SK-N-SH (cell line): ENCODE measurements around the gene FABP3. TPM values are rescaled to one million over a fixed set of nuclear protein-coding genes. Genes with fewer than 3 reads are reported as not detected.

Experiments used
- CTCF ChIA-PET: fragments of 300-600, 350-600 bp; formaldehyde crosslinking; extraction: SDS; loops from one replicate; lab custom pipeline; 2021; lab: Yijun Ruan, JAX
- POLR2A ChIA-PET: fragments of 350-600 bp; sonication (Branson Sonifier 250); formaldehyde crosslinking; extraction: SDS; loops from one replicate; lab custom pipeline; 2020; ENCODE audit warnings: antibody characterized with exemption, inconsistent platforms; lab: Yijun Ruan, JAX
- DNase-seq: peaks from one replicate; pipeline ENCODE4 v3.0.0; 2012
- H2AFZ ChIP-seq: fragments of 200-600 bp; sonication (generic); 2 replicates; pipeline ENCODE4 v1.8.1; 2016; ENCODE audit warnings: antibody characterized with exemption, mild to moderate bottlenecking, low read depth
- H3F3A ChIP-seq: fragments of 200-600 bp; sonication (generic); replicated peaks from 2 replicates; pipeline ENCODE3; 2016; ENCODE audit warnings: antibody characterized with exemption, mild to moderate bottlenecking; ENCODE audit not compliant: insufficient read depth
- H3K27ac ChIP-seq, 2 experiments: fragments of 200-500 bp in 1 of 2; fragments of 200-600 bp in 1 of 2; sonication (Bioruptor generic) in 1 of 2; sonication (generic), shearing (Covaris generic) in 1 of 2; 2 replicates each; pipeline versions ENCODE4 v1.5.1 to v1.6.1; 2014 to 2016; ENCODE audit warnings: low read depth in 2 of 2, inconsistent platforms in 1 of 2, low read length in 1 of 2, mild to moderate bottlenecking in 1 of 2, mixed read lengths in 1 of 2
- H3K27me3 ChIP-seq: fragments of 200-600 bp; sonication (generic), shearing (Covaris generic); 2 replicates; pipeline ENCODE4 v1.6.1; 2016; ENCODE audit warnings: mixed run types; ENCODE audit not compliant: insufficient read depth
- H3K36me3 ChIP-seq, 2 experiments: fragments of 200-500 bp in 1 of 2; fragments of 200-600 bp in 1 of 2; sonication (Bioruptor generic) in 1 of 2; sonication (generic) in 1 of 2; replicated peaks in 1 of 2; 2 replicates each; pipeline versions ENCODE3 to v1.5.1; 2014 to 2016; ENCODE audit warnings: low read length in 1 of 2, mild to moderate bottlenecking in 1 of 2; ENCODE audit not compliant: insufficient read depth in 2 of 2, control insufficient read depth in 1 of 2
- H3K4me1 ChIP-seq, 2 experiments: fragments of 200-500 bp in 1 of 2; fragments of 200-600 bp in 1 of 2; sonication (Bioruptor generic) in 1 of 2; sonication (generic), shearing (Covaris generic) in 1 of 2; 2 replicates each; pipeline versions ENCODE4 v1.5.1 to v1.6.1; 2014 to 2016; ENCODE audit warnings: low read depth in 1 of 2, low read length in 1 of 2, mixed run types in 1 of 2; ENCODE audit not compliant: insufficient read depth in 2 of 2, control insufficient read depth in 1 of 2
- H3K4me2 ChIP-seq: fragments of 200-600 bp; sonication (generic), shearing (Covaris generic); 2 replicates; pipeline ENCODE4 v1.6.1; 2017; ENCODE audit warnings: mixed run types
- H3K4me3 ChIP-seq, 2 experiments: fragments of 200-500 bp in 1 of 2; fragments of 200-600 bp in 1 of 2; sonication (Bioruptor generic) in 1 of 2; sonication (generic), shearing (Covaris generic) in 1 of 2; 2 replicates each; pipeline versions ENCODE4 v1.5.1 to v1.8.1; 2014 to 2016; ENCODE audit warnings: low read depth in 2 of 2, inconsistent platforms in 1 of 2, low read length in 1 of 2, mild to moderate bottlenecking in 1 of 2, mixed read lengths in 1 of 2, moderate library complexity in 1 of 2
- H3K79me2 ChIP-seq: fragments of 200-600 bp; sonication (generic); 2 replicates; pipeline ENCODE4 v1.8.1; 2017; ENCODE audit warnings: mild to moderate bottlenecking; ENCODE audit not compliant: insufficient read depth
- H3K9ac ChIP-seq: fragments of 200-600 bp; sonication (generic); 2 replicates; pipeline ENCODE4 v1.6.1; 2017; ENCODE audit warnings: mixed run types
- H3K9me2 ChIP-seq: fragments of 200-600 bp; sonication (generic); 2 replicates; pipeline ENCODE4 v1.6.1; 2017; ENCODE audit warnings: mixed run types
- H3K9me3 ChIP-seq: fragments of 200-600 bp; sonication (generic); 2 replicates; pipeline ENCODE4 v1.6.1; 2017; ENCODE audit warnings: mixed run types, mild to moderate bottlenecking, moderate library complexity
- H4K20me1 ChIP-seq: fragments of 200-600 bp; sonication (generic); 2 replicates; pipeline ENCODE4 v1.6.1; 2017; ENCODE audit warnings: mild to moderate bottlenecking, mixed run types; ENCODE audit not compliant: insufficient read depth
- EP300 ChIP-seq, 2 experiments: IDR thresholded peaks; 2 replicates each; pipeline versions ENCODE4 v1.4.0 to v1.6.1; 2012; ENCODE audit warnings: borderline replicate concordance in 1 of 2, low read depth in 1 of 2, low read length in 1 of 2
- EZH2phosphoT487 ChIP-seq: fragments of 200-600 bp; sonication (generic); IDR thresholded peaks from 2 replicates; pipeline ENCODE4 v1.6.1; 2017; ENCODE audit warnings: low read depth, mixed run types, mild to moderate bottlenecking, antibody characterized with exemption, moderate library complexity, borderline replicate concordance
- FOSL2 ChIP-seq: IDR thresholded peaks from 2 replicates; pipeline ENCODE4 v1.4.0; 2012; ENCODE audit warnings: low read depth, mild to moderate bottlenecking, moderate library complexity, borderline replicate concordance
- IRF3 ChIP-seq: fragments of 150-350 bp; IDR thresholded peaks from 2 replicates; pipeline ENCODE4 v1.6.1; 2016; ENCODE audit warnings: mild to moderate bottlenecking, low read depth, low read length
- NRF1 ChIP-seq: IDR thresholded peaks from 2 replicates; pipeline ENCODE4 v1.6.1; 2012; ENCODE audit warnings: low read depth, mild to moderate bottlenecking, low read length
- POLR2AphosphoS5 ChIP-seq: IDR thresholded peaks from 2 replicates; pipeline ENCODE4 v1.6.1; 2012; ENCODE audit warnings: low read depth, low read length
- RAD21 ChIP-seq: IDR thresholded peaks from 2 replicates; pipeline ENCODE4 v1.6.1; 2012; ENCODE audit warnings: mild to moderate bottlenecking, low read length
- REST ChIP-seq: IDR thresholded peaks from 2 replicates; pipeline ENCODE4 v1.6.1; 2012; ENCODE audit warnings: mild to moderate bottlenecking, low read depth, low read length, moderate library complexity
- RFX5 ChIP-seq: IDR thresholded peaks from 2 replicates; pipeline ENCODE4 v1.6.1; 2012; ENCODE audit warnings: mild to moderate bottlenecking, improper control_type of control experiment, low read length
- SIN3A ChIP-seq: IDR thresholded peaks from 2 replicates; pipeline ENCODE4 v1.6.1; 2012; ENCODE audit warnings: low read depth, mild to moderate bottlenecking, low read length, moderate library complexity, borderline replicate concordance
- TCF12 ChIP-seq: IDR thresholded peaks from 2 replicates; pipeline ENCODE4 v1.4.0; 2012
- USF1 ChIP-seq: IDR thresholded peaks from 2 replicates; pipeline ENCODE4 v1.4.0; 2012; ENCODE audit warnings: low read depth, borderline replicate concordance
- USF2 ChIP-seq: fragments of 150-350 bp; IDR thresholded peaks from 2 replicates; pipeline ENCODE4 v1.6.1; 2017; ENCODE audit warnings: antibody characterized with exemption, low read length, low read depth, borderline replicate concordance
- ZBTB33 ChIP-seq: IDR thresholded peaks from 2 replicates; pipeline ENCODE4 v1.4.0; 2012; ENCODE audit warnings: low read depth, borderline replicate concordance
- WGBS: methylation state at CpG from one replicate; pipeline ENCODE4 v1.1.6; 2017; ENCODE audit warnings: low lambda C conversion rate; 5-methylcytosine and 5-hydroxymethylcytosine counted together
- polyA plus RNA-seq, 3 experiments: library from polyadenylated mRNA; depleted of rRNA; stranded (reverse); fragments of >200 nt; gene quantifications; 2 replicates each; pipeline ENCODE4 v1.2.3, GENCODE V29; 2012

FABP3 gene
- polyA plus RNA-seq, 1 of the 3 experiments (the other 2 are of a cell fraction): 0.08 TPM

GRCh38 chr1:31373897-31374486 is 1.1 kb upstream of the FABP3 start:
- ChIA-PET POLR2A (interaction anchor here (1.1 kb wide), 1 partner anchor 13 kb away, joined by 3 read pairs; no protein-coding TSS in a partner anchor), CTCF (interaction anchor here (0.8 to 12.3 kb wide), 7 partner anchors 16 to 191 kb away, joined by 3 to 88 read pairs (median 8); no protein-coding TSS in a partner anchor)
- H4K20me1 ChIP-seq: no peaks in the 10 kb centered on the region
- H3K36me3 ChIP-seq: no peaks in the 10 kb centered on the region
- DNase-seq: no peak
- no peaks in the 10 kb centered on the region for H3K27me3 ChIP-seq
- no peaks in the 10 kb centered on the region for H3K79me2 ChIP-seq
- peak overlapping the region; percentile 62; the same call in 1 of the 2 replicates for H3K4me2 ChIP-seq
- TF ChIP-seq NRF1 (no peak), RFX5 (no peak), EZH2phosphoT487 (no peak), SIN3A (no peak), IRF3 (no peak), POLR2AphosphoS5 (no peak), USF1 (no peak), TCF12 (no peak), ZBTB33 (no peak), USF2 (no peak)
- no peak overlapping the region for H2AFZ ChIP-seq
- no peaks in the 10 kb centered on the region for H3K9me3 ChIP-seq
- H3K27ac ChIP-seq: no peak overlapping the region
- WGBS: 89% methylated on average over 11 of the region's 11 CpGs
- H3K4me1 ChIP-seq: peaks cover 0 to 26% of the 10 kb centered on the region in 2 experiments; a peak in 1 of 4 replicates
- no peaks in the 10 kb centered on the region for H3F3A ChIP-seq
- H3K4me3 ChIP-seq: no peak overlapping the region
- no peaks in the 10 kb centered on the region for H3K9me2 ChIP-seq
- no peak overlapping the region for H3K9ac ChIP-seq

GRCh38 chr1:31372751-31373055 is 173 bp downstream of the FABP3 start:
- H3K4me3 ChIP-seq: no peak overlapping the region
- DNase-seq: no peak
- ChIA-PET CTCF (interaction anchor here (1.1 to 12.3 kb wide), 3 partner anchors 18 to 189 kb away, joined by 3 to 88 read pairs (median 9); no protein-coding TSS in a partner anchor), POLR2A (interaction anchor here (1.1 kb wide), 1 partner anchor 11 kb away, joined by 3 read pairs; no protein-coding TSS in a partner anchor)
- no peaks in the 10 kb centered on the region for H3K79me2 ChIP-seq
- H3K36me3 ChIP-seq: no peaks in the 10 kb centered on the region
- no peaks in the 10 kb centered on the region for H4K20me1 ChIP-seq
- 88% methylated on average over 10 of the region's 10 CpGs for WGBS
- H3F3A ChIP-seq: no peaks in the 10 kb centered on the region
- H3K9ac ChIP-seq: no peak overlapping the region
- H3K9me2 ChIP-seq: no peaks in the 10 kb centered on the region
- no peaks in the 10 kb centered on the region for H3K27me3 ChIP-seq
- H3K9me3 ChIP-seq: no peaks in the 10 kb centered on the region
- H3K4me1 ChIP-seq: peaks cover 0 to 26% of the 10 kb centered on the region in 2 experiments; a peak in 1 of 4 replicates
- 0 out of 2 replicates have a peak overlapping the region, but pooled peaks have one; percentile 62 for H3K4me2 ChIP-seq
- peak overlapping the region in 1 of 2 experiments; percentile 7; a peak in 1 of 4 replicates for H3K27ac ChIP-seq
- no peak overlapping the region for H2AFZ ChIP-seq
- no peak for TF ChIP-seq NRF1
- TF ChIP-seq TCF12: no peak
- no peak for TF ChIP-seq ZBTB33
- no peak for TF ChIP-seq RAD21
- no peak for TF ChIP-seq FOSL2
- no peak for TF ChIP-seq REST
- TF ChIP-seq EP300 (IDR thresholded peaks at IDR 0.05; ENCODE audit: borderline replicate concordance in 1 of 2, low read depth in 1 of 2, low read length in 1 of 2): no peak
